ENCODE data around the gene MAPKAPK5.

Gene MAPKAPK5

DNA sequence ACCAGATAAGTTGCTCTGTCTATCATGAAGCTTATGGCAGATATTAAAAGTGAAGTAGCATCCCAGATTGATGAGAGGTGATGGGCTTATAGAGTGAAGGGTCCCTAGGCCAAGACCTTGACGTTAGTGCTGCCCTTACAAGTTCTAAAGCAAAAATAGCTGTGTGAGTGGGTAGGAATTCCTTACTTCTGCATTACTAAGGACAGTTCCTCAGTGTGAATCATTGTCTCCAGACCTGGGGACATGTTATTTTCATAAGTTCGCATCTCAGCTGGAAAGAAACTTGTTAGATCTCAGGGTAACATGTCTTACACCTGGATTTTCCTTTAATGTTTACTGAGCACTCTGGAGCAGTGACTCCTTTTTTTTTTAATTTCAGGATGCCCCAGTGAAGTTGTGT lies 28.7 kb downstream of the MAPKAPK5 start:
- no peaks in the 10 kb centered on the region for H3K27me3 ChIP-seq (ENCODE audit: control insufficient read depth in 2 of 2, insufficient read depth in 2 of 2, low read length in 2 of 2)
- H3K27ac ChIP-seq (ENCODE audit: low read depth in 2 of 2, low read length in 2 of 2): no peak overlapping the region
- no peaks in the 10 kb centered on the region for H3K4me1 ChIP-seq (ENCODE audit: control insufficient read depth in 2 of 2, insufficient read depth in 2 of 2, low read length in 2 of 2)
- H3K9ac ChIP-seq (ENCODE audit: low read depth in 1 of 2, low read length in 2 of 2): no peak overlapping the region
- H3K4me3 ChIP-seq (ENCODE audit: low read length in 2 of 2): no peak overlapping the region
- H3K36me3 ChIP-seq (ENCODE audit: control insufficient read depth in 2 of 2, insufficient read depth in 2 of 2, low read length in 2 of 2): peaks cover 64 to 72% of the 10 kb centered on the region in 2 donors
- no peaks in the 10 kb centered on the region for H3K9me3 ChIP-seq (ENCODE audit: control insufficient read depth in 2 of 2, low read length in 2 of 2)

DNA sequence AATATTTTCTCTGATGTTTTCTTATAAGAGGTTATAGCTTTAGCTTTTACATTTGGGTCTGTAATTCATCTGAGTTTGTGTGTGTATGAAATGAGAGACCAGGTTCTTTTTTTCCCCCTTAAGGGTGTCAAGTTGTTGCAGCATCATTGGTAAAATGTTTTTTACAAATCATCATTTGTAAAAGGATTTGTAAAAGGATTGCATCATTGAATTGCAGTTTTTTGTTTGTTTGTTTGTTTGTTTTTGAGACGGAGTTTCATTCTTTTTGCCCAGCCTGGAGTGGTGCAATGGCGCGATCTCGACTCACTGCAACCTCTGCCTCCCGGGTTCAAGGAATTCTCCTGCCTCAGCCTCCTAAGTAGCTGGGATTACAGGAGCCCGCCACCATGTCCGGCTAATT lies 31.1 kb downstream of the MAPKAPK5 start:
- Histone ChIP-seq H3K9ac (ENCODE audit: low read depth in 1 of 2, low read length in 2 of 2) (no peak overlapping the region), H3K4me3 (ENCODE audit: low read length in 2 of 2) (no peak overlapping the region), H3K27me3 (ENCODE audit: control insufficient read depth in 2 of 2, insufficient read depth in 2 of 2, low read length in 2 of 2) (no peaks in the 10 kb centered on the region), H3K9me3 (ENCODE audit: control insufficient read depth in 2 of 2, low read length in 2 of 2) (no peaks in the 10 kb centered on the region), H3K4me1 (ENCODE audit: control insufficient read depth in 2 of 2, insufficient read depth in 2 of 2, low read length in 2 of 2) (no peaks in the 10 kb centered on the region), H3K36me3 (ENCODE audit: control insufficient read depth in 2 of 2, insufficient read depth in 2 of 2, low read length in 2 of 2) (peaks cover 48 to 49% of the 10 kb centered on the region in 2 donors), H3K27ac (ENCODE audit: low read depth in 2 of 2, low read length in 2 of 2) (no peak overlapping the region)

DNA sequence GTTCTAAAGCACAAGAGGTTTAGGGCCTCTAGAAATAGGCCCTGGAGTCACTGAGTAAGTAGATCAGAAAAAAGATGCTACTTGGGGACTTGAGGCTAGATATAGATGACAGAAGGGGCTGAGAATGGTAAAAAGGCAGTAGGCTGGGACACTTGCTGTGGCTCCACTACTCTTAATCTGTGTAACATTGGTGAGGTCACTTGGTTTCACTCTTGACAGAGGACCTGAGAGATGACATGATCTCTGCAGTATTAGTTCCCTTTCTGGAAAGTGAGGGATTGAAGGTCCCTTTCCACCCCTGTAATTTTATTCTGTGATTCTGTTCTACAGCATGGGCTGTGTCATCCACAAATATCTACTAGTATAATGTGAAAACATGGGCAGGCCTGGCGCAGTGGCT lies 39.7 kb downstream of the MAPKAPK5 start:
- Histone ChIP-seq H3K4me1 (ENCODE audit: control insufficient read depth in 2 of 2, insufficient read depth in 2 of 2, low read length in 2 of 2) (no peaks in the 10 kb centered on the region), H3K36me3 (ENCODE audit: control insufficient read depth in 2 of 2, insufficient read depth in 2 of 2, low read length in 2 of 2) (peaks cover 61 to 67% of the 10 kb centered on the region in 2 donors), H3K4me3 (ENCODE audit: low read length in 2 of 2) (no peak overlapping the region), H3K9me3 (ENCODE audit: control insufficient read depth in 2 of 2, low read length in 2 of 2) (no peaks in the 10 kb centered on the region), H3K27ac (ENCODE audit: low read depth in 2 of 2, low read length in 2 of 2) (no peak overlapping the region), H3K27me3 (ENCODE audit: control insufficient read depth in 2 of 2, insufficient read depth in 2 of 2, low read length in 2 of 2) (no peaks in the 10 kb centered on the region), H3K9ac (ENCODE audit: low read depth in 1 of 2, low read length in 2 of 2) (no peak overlapping the region)

GRCh38 chr12:111886662-111887545 lies 44.9 kb downstream of the MAPKAPK5 start:
- peaks cover 78 to 82% of the 10 kb centered on the region in 2 donors for H3K36me3 ChIP-seq (ENCODE audit: control insufficient read depth in 2 of 2, insufficient read depth in 2 of 2, low read length in 2 of 2)
- no peak overlapping the region for H3K27ac ChIP-seq (ENCODE audit: low read depth in 2 of 2, low read length in 2 of 2)
- no peaks in the 10 kb centered on the region for H3K4me1 ChIP-seq (ENCODE audit: control insufficient read depth in 2 of 2, insufficient read depth in 2 of 2, low read length in 2 of 2)
- no peak overlapping the region for H3K9ac ChIP-seq (ENCODE audit: low read depth in 1 of 2, low read length in 2 of 2)
- no peaks in the 10 kb centered on the region for H3K27me3 ChIP-seq (ENCODE audit: control insufficient read depth in 2 of 2, insufficient read depth in 2 of 2, low read length in 2 of 2)
- H3K4me3 ChIP-seq (ENCODE audit: low read length in 2 of 2): no peak overlapping the region
- no peaks in the 10 kb centered on the region for H3K9me3 ChIP-seq (ENCODE audit: control insufficient read depth in 2 of 2, low read length in 2 of 2)

DNA sequence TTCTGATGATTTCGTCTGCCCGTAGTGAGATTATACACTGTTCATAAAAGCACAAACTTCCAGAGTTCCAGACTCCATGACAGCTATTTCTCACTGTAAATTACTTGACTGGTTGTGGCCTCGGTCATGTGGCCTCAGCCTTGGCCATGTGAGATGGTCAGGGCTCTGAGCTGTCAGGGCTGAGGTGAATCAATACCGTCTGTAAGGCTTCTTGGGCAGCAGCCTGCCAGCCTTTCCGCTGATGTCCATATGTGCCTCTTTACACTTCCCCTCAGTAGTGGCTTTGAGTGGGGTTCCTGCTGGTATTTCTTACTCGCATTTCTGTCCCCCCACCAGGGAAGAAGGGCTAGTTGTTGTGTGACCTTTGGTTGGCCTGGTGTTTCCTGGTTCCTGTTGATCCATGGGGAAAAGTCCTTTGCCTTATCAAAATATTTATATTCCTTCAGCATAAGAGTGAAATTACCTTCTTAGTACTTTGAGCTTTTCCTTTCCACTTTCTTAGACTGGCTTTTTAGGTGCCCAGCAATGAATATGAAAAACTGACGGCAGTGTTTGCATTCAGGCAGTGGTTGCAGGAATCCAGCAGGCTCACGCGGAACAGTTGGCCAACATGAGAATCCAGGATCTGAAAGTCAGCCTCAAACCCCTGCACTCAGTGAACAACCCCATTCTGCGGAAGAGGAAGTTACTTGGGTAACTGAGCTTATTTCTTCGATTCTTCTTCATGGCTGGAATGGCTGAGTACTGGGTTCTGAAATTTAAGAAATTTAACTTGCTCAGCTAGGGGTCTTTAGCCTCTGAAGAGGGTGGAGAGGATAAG lies 46.1 kb downstream of the MAPKAPK5 start:
- H3K4me1 ChIP-seq (ENCODE audit: control insufficient read depth in 2 of 2, insufficient read depth in 2 of 2, low read length in 2 of 2): no peaks in the 10 kb centered on the region
- no peaks in the 10 kb centered on the region for H3K27me3 ChIP-seq (ENCODE audit: control insufficient read depth in 2 of 2, insufficient read depth in 2 of 2, low read length in 2 of 2)
- no peak overlapping the region for H3K4me3 ChIP-seq (ENCODE audit: low read length in 2 of 2)
- H3K9ac ChIP-seq (ENCODE audit: low read depth in 1 of 2, low read length in 2 of 2): no peak overlapping the region
- H3K27ac ChIP-seq (ENCODE audit: low read depth in 2 of 2, low read length in 2 of 2): peak overlapping the region in 1 of 2 donors; percentile 17
- no peaks in the 10 kb centered on the region for H3K9me3 ChIP-seq (ENCODE audit: control insufficient read depth in 2 of 2, low read length in 2 of 2)
- H3K36me3 ChIP-seq (ENCODE audit: control insufficient read depth in 2 of 2, insufficient read depth in 2 of 2, low read length in 2 of 2): peaks cover 81% of the 10 kb centered on the region in 2 donors

DNA sequence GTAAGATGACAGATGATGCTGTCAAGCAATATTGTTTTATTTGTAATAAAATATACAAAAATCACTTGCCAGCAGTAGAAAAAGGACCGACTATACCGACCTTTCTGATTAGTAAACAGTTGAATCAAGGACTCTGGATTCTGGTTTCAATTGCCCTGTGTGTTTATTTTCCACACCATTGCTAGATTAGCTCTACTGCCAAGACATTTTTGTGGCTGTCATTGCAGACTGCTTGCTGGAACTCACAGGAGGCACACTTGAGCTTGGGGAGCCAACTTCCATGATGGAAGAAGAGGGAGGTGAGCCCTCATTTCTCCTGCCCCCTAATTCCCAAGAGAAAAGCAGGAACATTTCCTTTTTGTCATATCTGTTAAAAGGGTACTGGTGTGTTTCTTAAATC lies 51.3 kb downstream of the MAPKAPK5 start:
- H3K4me1 ChIP-seq (ENCODE audit: control insufficient read depth in 2 of 2, insufficient read depth in 2 of 2, low read length in 2 of 2): no peaks in the 10 kb centered on the region
- no peak overlapping the region for H3K27ac ChIP-seq (ENCODE audit: low read depth in 2 of 2, low read length in 2 of 2)
- no peaks in the 10 kb centered on the region for H3K27me3 ChIP-seq (ENCODE audit: control insufficient read depth in 2 of 2, insufficient read depth in 2 of 2, low read length in 2 of 2)
- H3K9me3 ChIP-seq (ENCODE audit: control insufficient read depth in 2 of 2, low read length in 2 of 2): no peaks in the 10 kb centered on the region
- no peak overlapping the region for H3K9ac ChIP-seq (ENCODE audit: low read depth in 1 of 2, low read length in 2 of 2)
- H3K36me3 ChIP-seq (ENCODE audit: control insufficient read depth in 2 of 2, insufficient read depth in 2 of 2, low read length in 2 of 2): peaks cover 55 to 56% of the 10 kb centered on the region in 2 donors
- H3K4me3 ChIP-seq (ENCODE audit: low read length in 2 of 2): no peak overlapping the region

GRCh38 chr12:111894556-111894955 lies 52.5 kb downstream of the MAPKAPK5 start:
- H3K9ac ChIP-seq (ENCODE audit: low read depth in 1 of 2, low read length in 2 of 2): no peak overlapping the region
- H3K27me3 ChIP-seq (ENCODE audit: control insufficient read depth in 2 of 2, insufficient read depth in 2 of 2, low read length in 2 of 2): no peaks in the 10 kb centered on the region
- no peaks in the 10 kb centered on the region for H3K4me1 ChIP-seq (ENCODE audit: control insufficient read depth in 2 of 2, insufficient read depth in 2 of 2, low read length in 2 of 2)
- no peaks in the 10 kb centered on the region for H3K9me3 ChIP-seq (ENCODE audit: control insufficient read depth in 2 of 2, low read length in 2 of 2)
- H3K27ac ChIP-seq (ENCODE audit: low read depth in 2 of 2, low read length in 2 of 2): no peak overlapping the region
- H3K36me3 ChIP-seq (ENCODE audit: control insufficient read depth in 2 of 2, insufficient read depth in 2 of 2, low read length in 2 of 2): peaks cover 48 to 50% of the 10 kb centered on the region in 2 donors
- H3K4me3 ChIP-seq (ENCODE audit: low read length in 2 of 2): no peak overlapping the region

DNA sequence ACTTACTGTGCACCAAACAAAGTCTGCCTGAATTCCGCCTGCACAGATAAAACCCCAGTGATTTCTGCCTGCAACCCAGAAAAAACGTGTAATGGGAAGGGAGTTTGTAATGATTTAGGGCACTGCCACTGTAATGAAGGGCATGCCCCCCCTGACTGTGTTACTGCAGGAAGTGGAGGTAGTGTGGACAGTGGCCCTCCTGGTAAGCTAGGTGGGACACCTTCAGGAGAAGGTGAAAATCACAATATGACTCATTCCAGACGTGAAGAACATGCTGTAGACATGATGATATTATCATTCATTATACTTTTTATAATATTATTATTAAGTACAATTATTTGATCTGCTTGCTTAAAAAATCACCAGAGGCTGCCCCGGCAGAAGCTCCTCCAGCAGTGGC lies 59.2 kb downstream of the MAPKAPK5 start:
- Histone ChIP-seq H3K4me3 (ENCODE audit: low read length in 2 of 2) (no peak overlapping the region), H3K9me3 (ENCODE audit: control insufficient read depth in 2 of 2, low read length in 2 of 2) (no peaks in the 10 kb centered on the region), H3K4me1 (ENCODE audit: control insufficient read depth in 2 of 2, insufficient read depth in 2 of 2, low read length in 2 of 2) (no peaks in the 10 kb centered on the region), H3K27ac (ENCODE audit: low read depth in 2 of 2, low read length in 2 of 2) (no peak overlapping the region), H3K36me3 (ENCODE audit: control insufficient read depth in 2 of 2, insufficient read depth in 2 of 2, low read length in 2 of 2) (peaks cover 10 to 17% of the 10 kb centered on the region in 2 donors), H3K27me3 (ENCODE audit: control insufficient read depth in 2 of 2, insufficient read depth in 2 of 2, low read length in 2 of 2) (no peaks in the 10 kb centered on the region), H3K9ac (ENCODE audit: low read depth in 1 of 2, low read length in 2 of 2) (no peak overlapping the region)

GRCh38 chr12:111904446-111904975 lies 62.5 kb downstream of the MAPKAPK5 start:
- Histone ChIP-seq H3K4me3 (ENCODE audit: low read length in 2 of 2) (no peak overlapping the region), H3K27ac (ENCODE audit: low read depth in 2 of 2, low read length in 2 of 2) (no peak overlapping the region), H3K9me3 (ENCODE audit: control insufficient read depth in 2 of 2, low read length in 2 of 2) (no peaks in the 10 kb centered on the region)

GRCh38 chr12:111905502-111905901 lies 63.5 kb downstream of the MAPKAPK5 start:
- no peaks in the 10 kb centered on the region for H3K27me3 ChIP-seq (ENCODE audit: control insufficient read depth in 2 of 2, insufficient read depth in 2 of 2, low read length in 2 of 2)
- H3K27ac ChIP-seq (ENCODE audit: low read depth in 2 of 2, low read length in 2 of 2): no peak overlapping the region
- H3K9me3 ChIP-seq (ENCODE audit: control insufficient read depth in 2 of 2, low read length in 2 of 2): no peaks in the 10 kb centered on the region
- no peaks in the 10 kb centered on the region for H3K4me1 ChIP-seq (ENCODE audit: control insufficient read depth in 2 of 2, insufficient read depth in 2 of 2, low read length in 2 of 2)
- H3K9ac ChIP-seq (ENCODE audit: low read depth in 1 of 2, low read length in 2 of 2): no peak overlapping the region
- no peak overlapping the region for H3K4me3 ChIP-seq (ENCODE audit: low read length in 2 of 2)
- H3K36me3 ChIP-seq (ENCODE audit: control insufficient read depth in 2 of 2, insufficient read depth in 2 of 2, low read length in 2 of 2): peaks cover 0 to 3% of the 10 kb centered on the region in 2 donors

More at GRCh38 chr12:111904446-111904975, 62.5 kb downstream of the MAPKAPK5 start:
- Histone ChIP-seq H3K36me3 (ENCODE audit: control insufficient read depth in 2 of 2, insufficient read depth in 2 of 2, low read length in 2 of 2) (peaks cover 4 to 7% of the 10 kb centered on the region in 2 donors), H3K9ac (ENCODE audit: low read depth in 1 of 2, low read length in 2 of 2) (no peak overlapping the region), H3K27me3 (ENCODE audit: control insufficient read depth in 2 of 2, insufficient read depth in 2 of 2, low read length in 2 of 2) (no peaks in the 10 kb centered on the region), H3K4me1 (ENCODE audit: control insufficient read depth in 2 of 2, insufficient read depth in 2 of 2, low read length in 2 of 2) (no peaks in the 10 kb centered on the region)
